Effector CD4-positive, alpha-beta T cell (primary cell): Measurements from ENCODE around the gene PANX1.
"Not testable (repeated sequence)": the region's sequence is repeated elsewhere in the genome, so short reads cannot be mapped to it uniquely, and the experiment has no call there.

Experiments
- DNase-seq: peaks from one replicate; pipeline ENCODE4 v3.0.0-alpha.2; 2020

The PANX1 gene

GRCh38 chr11:94150704-94151685 is 22.4 kb downstream of the PANX1 start:
- no peak for DNase-seq

GRCh38 chr11:94151903-94152677 is 23.4 kb downstream of the PANX1 start:
- no peak for DNase-seq

GRCh38 chr11:94152678-94153065 is 24.0 kb downstream of the PANX1 start:
- DNase-seq: no peak

- no peak for DNase-seq
Observed at GRCh38 chr11:94153320-94153719, 24.7 kb downstream of the PANX1 start.

GRCh38 chr11:94154095-94154856 is 25.6 kb downstream of the PANX1 start:
- DNase-seq: no peak

GRCh38 chr11:94157339-94157738 is 28.7 kb downstream of the PANX1 start:
- DNase-seq: not testable (repeated sequence)

GRCh38 chr11:94168882-94169281 is 40.2 kb downstream of the PANX1 start:
- no peak for DNase-seq

GRCh38 chr11:94169516-94169915 is 40.9 kb downstream of the PANX1 start:
- DNase-seq: no peak

GRCh38 chr11:94169930-94170545 is 41.4 kb downstream of the PANX1 start:
- no peak for DNase-seq

GRCh38 chr11:94170953-94171352 is 42.3 kb downstream of the PANX1 start:
- no peak for DNase-seq

- no peak for DNase-seq
Observed at GRCh38 chr11:94171693-94172440, 43.2 kb downstream of the PANX1 start.

- no peak for DNase-seq
Observed at GRCh38 chr11:94175535-94175934, 46.9 kb downstream of the PANX1 start.

- DNase-seq: no peak
Observed at GRCh38 chr11:94178331-94178730, 49.7 kb downstream of the PANX1 start.

GRCh38 chr11:94179696-94180095 is 51.1 kb downstream of the PANX1 start:
- no peak for DNase-seq

- no peak for DNase-seq
Observed at GRCh38 chr11:94181526-94181925, 52.9 kb downstream of the PANX1 start.

- DNase-seq: no peak
Observed at GRCh38 chr11:94181943-94182342, 53.3 kb downstream of the PANX1 start.

GRCh38 chr11:94183251-94183885 is 54.7 kb downstream of the PANX1 start:
- no peak for DNase-seq

GRCh38 chr11:94183886-94184264 is 55.2 kb downstream of the PANX1 start:
- DNase-seq: no peak

- no peak for DNase-seq
Observed at GRCh38 chr11:94184362-94184761, 55.7 kb downstream of the PANX1 start.

GRCh38 chr11:94184846-94185245 is 56.2 kb downstream of the PANX1 start:
- DNase-seq: no peak

- no peak for DNase-seq
Observed at GRCh38 chr11:94185416-94186084, 56.9 kb downstream of the PANX1 start.
